PC-3 (cell line): ENCODE data around the gene USP9X.

Experiments used
- EZH2 ChIP-seq: fragments of 300-600 bp; sonication (generic); IDR thresholded peaks from one replicate; pipeline ENCODE4 v1.6.1; 2017; ENCODE audit warnings: antibody characterized with exemption, mild to moderate bottlenecking, low read length; ENCODE audit not compliant: unreplicated experiment
- EZH2phosphoT487 ChIP-seq: fragments of 300-600 bp; sonication (generic); IDR thresholded peaks from 2 replicates; pipeline ENCODE4 v1.6.1; 2018; ENCODE audit warnings: mild to moderate bottlenecking, antibody characterized with exemption, low read length, borderline replicate concordance
- TF ChIP-seq, protein P1 (sequence below): fragments of 300-600 bp; sonication (generic); conservative IDR thresholded peaks from 2 replicates; pipeline ENCODE4 v1.5.1; 2017; ENCODE audit warnings: antibody characterized with exemption, low read depth, mild to moderate bottlenecking, low read length

DNA sequence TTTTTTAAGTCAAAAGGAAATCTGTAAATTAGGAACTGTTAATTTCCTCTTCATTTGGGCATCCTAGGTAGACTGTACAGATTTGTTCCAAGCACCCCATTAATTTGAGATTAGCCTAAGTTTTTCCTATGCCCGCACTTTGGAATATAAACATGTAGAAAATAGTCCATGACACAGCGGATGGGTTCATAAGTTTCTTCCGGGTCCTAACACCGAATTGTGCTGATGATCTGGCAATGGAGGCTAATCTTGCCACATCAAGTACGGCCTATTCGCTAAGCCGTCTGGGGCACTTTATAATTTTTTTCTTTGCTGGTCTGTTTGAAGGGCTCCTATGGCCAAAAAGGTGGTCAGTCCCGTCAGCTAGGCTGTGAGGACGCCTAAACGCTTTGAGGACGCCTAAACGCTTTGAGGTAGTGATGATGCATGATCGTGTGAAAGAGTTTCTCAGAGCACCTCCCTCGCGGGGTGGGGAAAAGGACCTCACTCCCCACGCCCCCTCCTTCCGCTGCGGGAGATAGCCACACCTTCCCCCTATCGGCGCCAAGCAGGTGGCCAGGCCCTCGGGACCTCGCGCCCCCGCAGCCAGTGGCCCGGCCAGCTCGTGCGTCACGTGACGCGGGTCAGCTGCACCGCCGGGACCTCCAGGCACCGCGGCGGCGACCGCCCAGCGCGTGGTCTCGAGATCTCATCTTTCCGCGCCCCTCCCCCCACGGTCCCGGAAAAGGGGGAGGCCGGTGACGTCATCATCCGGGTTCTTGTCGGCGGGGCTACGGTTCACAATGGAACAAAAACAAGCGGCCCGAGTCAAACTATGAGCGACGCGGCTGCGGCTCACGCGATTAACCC is 977 bp upstream of the USP9X start:
- TF ChIP-seq, protein P1, sequence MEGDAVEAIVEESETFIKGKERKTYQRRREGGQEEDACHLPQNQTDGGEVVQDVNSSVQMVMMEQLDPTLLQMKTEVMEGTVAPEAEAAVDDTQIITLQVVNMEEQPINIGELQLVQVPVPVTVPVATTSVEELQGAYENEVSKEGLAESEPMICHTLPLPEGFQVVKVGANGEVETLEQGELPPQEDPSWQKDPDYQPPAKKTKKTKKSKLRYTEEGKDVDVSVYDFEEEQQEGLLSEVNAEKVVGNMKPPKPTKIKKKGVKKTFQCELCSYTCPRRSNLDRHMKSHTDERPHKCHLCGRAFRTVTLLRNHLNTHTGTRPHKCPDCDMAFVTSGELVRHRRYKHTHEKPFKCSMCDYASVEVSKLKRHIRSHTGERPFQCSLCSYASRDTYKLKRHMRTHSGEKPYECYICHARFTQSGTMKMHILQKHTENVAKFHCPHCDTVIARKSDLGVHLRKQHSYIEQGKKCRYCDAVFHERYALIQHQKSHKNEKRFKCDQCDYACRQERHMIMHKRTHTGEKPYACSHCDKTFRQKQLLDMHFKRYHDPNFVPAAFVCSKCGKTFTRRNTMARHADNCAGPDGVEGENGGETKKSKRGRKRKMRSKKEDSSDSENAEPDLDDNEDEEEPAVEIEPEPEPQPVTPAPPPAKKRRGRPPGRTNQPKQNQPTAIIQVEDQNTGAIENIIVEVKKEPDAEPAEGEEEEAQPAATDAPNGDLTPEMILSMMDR, result no peak
- TF ChIP-seq EZH2phosphoT487 (peak; percentile 77), EZH2 (no peak)
